Measurements from ENCODE around the gene MAP6. TPM values are rescaled to one million over a fixed set of nuclear protein-coding genes. Genes with fewer than 3 reads are reported as not detected.

Gene MAP6
- total RNA-seq, 2 donors from 2014 or later, result 0.14 TPM; not detected in 1

GRCh38 chr11:75562836-75563484 is 105.9 kb downstream of the MAP6 start:
- H3K27me3 Mint-ChIP-seq, result no peaks in the 10 kb centered on the region
- DNase-seq (ENCODE audit: low spot score), result no peak
- peak overlapping the region; percentile 99 for H3K4me3 Mint-ChIP-seq
- peak overlapping the region; percentile 93 to 97 for H3K27ac Mint-ChIP-seq
- ATAC-seq, result no peak
- no peaks in the 10 kb centered on the region for H3K36me3 Mint-ChIP-seq
- peaks cover 14 to 29% of the 10 kb centered on the region in 2 donors for H3K4me1 Mint-ChIP-seq (ENCODE audit: low read depth in 2 of 2)
- no peaks in the 10 kb centered on the region for H3K9me3 Mint-ChIP-seq

- Mint-ChIP-seq H3K27ac (peak within 1 kb of the TSS; percentile 93 to 97), H3K4me3 (peak within 1 kb of the TSS; percentile 99), H3K9me3 (no peaks in the 10 kb centered on the region), H3K4me1 (ENCODE audit: low read depth in 2 of 2) (peaks cover 14 to 29% of the 10 kb centered on the region in 2 donors), H3K36me3 (no peaks in the 10 kb centered on the region), H3K27me3 (peaks cover 0 to 3% of the 10 kb centered on the region in 2 donors)
- peak; percentile 83 for DNase-seq (ENCODE audit: low spot score)
- peak; percentile 88 to 90 for ATAC-seq
Observed at GRCh38 chr11:75562048-75562835, 106.6 kb downstream of the MAP6 start, which contains the start of gene SERPINH1. Gene SERPINH1, plus strand, starts transcription at chr11:75562253. Its CDS starts 4,097 bp downstream, at chr11:75566350.

- H3K9me3 Mint-ChIP-seq, result no peaks in the 10 kb centered on the region
- no peaks in the 10 kb centered on the region for H3K36me3 Mint-ChIP-seq
- H3K4me1 Mint-ChIP-seq (ENCODE audit: low read depth in 2 of 2), result peaks cover 14 to 29% of the 10 kb centered on the region in 2 donors
- H3K27me3 Mint-ChIP-seq, result peaks cover 3 to 6% of the 10 kb centered on the region in 2 donors
- peak; percentile 72 for DNase-seq (ENCODE audit: low spot score)
- H3K27ac Mint-ChIP-seq, result peak overlapping the region; percentile 93 to 97
- H3K4me3 Mint-ChIP-seq, result peak overlapping the region; percentile 99
- no peak for ATAC-seq
Observed at GRCh38 chr11:75561426-75562047, 107.3 kb downstream of the MAP6 start.

GRCh38 chr11:75560644-75561043 is 108.2 kb downstream of the MAP6 start:
- no peak for DNase-seq (ENCODE audit: low spot score)
- Mint-ChIP-seq H3K4me3 (peak overlapping the region; percentile 55), H3K4me1 (ENCODE audit: low read depth in 2 of 2) (peaks cover 14 to 24% of the 10 kb centered on the region in 2 donors), H3K27me3 (peaks cover 3 to 6% of the 10 kb centered on the region in 2 donors), H3K9me3 (no peaks in the 10 kb centered on the region), H3K36me3 (no peaks in the 10 kb centered on the region), H3K27ac (peak overlapping the region; percentile 93 to 97)
- no peak for ATAC-seq

GRCh38 chr11:75558939-75559843 is 109.6 kb downstream of the MAP6 start:
- no peak for DNase-seq (ENCODE audit: low spot score)
- H3K36me3 Mint-ChIP-seq, result no peaks in the 10 kb centered on the region
- H3K4me1 Mint-ChIP-seq (ENCODE audit: low read depth in 2 of 2), result peaks cover 14 to 21% of the 10 kb centered on the region in 2 donors
- H3K27me3 Mint-ChIP-seq, result peaks cover 6% of the 10 kb centered on the region in 2 donors
- no peak for ATAC-seq
- H3K27ac Mint-ChIP-seq, result no peak overlapping the region
- no peaks in the 10 kb centered on the region for H3K9me3 Mint-ChIP-seq
- no peak overlapping the region for H3K4me3 Mint-ChIP-seq

GRCh38 chr11:75557666-75558494 is 111.0 kb downstream of the MAP6 start:
- Mint-ChIP-seq H3K27ac (no peak overlapping the region), H3K4me1 (ENCODE audit: low read depth in 2 of 2) (peaks cover 8 to 14% of the 10 kb centered on the region in 2 donors), H3K36me3 (no peaks in the 10 kb centered on the region), H3K9me3 (no peaks in the 10 kb centered on the region), H3K27me3 (peaks cover 6% of the 10 kb centered on the region in 2 donors), H3K4me3 (no peak overlapping the region)
- ATAC-seq (no peak), DNase-seq (ENCODE audit: low spot score) (no peak)

GRCh38 chr11:75556275-75556674 is 112.6 kb downstream of the MAP6 start:
- ATAC-seq, result no peak
- H3K27ac Mint-ChIP-seq, result no peak overlapping the region
- H3K4me3 Mint-ChIP-seq, result no peak overlapping the region
- DNase-seq (ENCODE audit: low spot score), result no peak
- peaks cover 6% of the 10 kb centered on the region in 2 donors for H3K27me3 Mint-ChIP-seq
- no peaks in the 10 kb centered on the region for H3K9me3 Mint-ChIP-seq
- no peaks in the 10 kb centered on the region for H3K36me3 Mint-ChIP-seq
- H3K4me1 Mint-ChIP-seq (ENCODE audit: low read depth in 2 of 2), result peaks cover 0 to 3% of the 10 kb centered on the region in 2 donors

- Mint-ChIP-seq H3K4me3 (no peak overlapping the region), H3K27me3 (peaks cover 6% of the 10 kb centered on the region in 2 donors), H3K27ac (no peak overlapping the region), H3K9me3 (no peaks in the 10 kb centered on the region), H3K4me1 (ENCODE audit: low read depth in 2 of 2) (no peaks in the 10 kb centered on the region), H3K36me3 (no peaks in the 10 kb centered on the region)
- no peak for DNase-seq (ENCODE audit: low spot score)
- no peak for ATAC-seq
Observed at GRCh38 chr11:75555079-75555811, 113.6 kb downstream of the MAP6 start.

- DNase-seq (ENCODE audit: low spot score) (no peak), ATAC-seq (peak; percentile 27 to 46)
- no peak overlapping the region for H3K27ac Mint-ChIP-seq
- H3K4me1 Mint-ChIP-seq (ENCODE audit: low read depth in 2 of 2), result peaks cover 0 to 1% of the 10 kb centered on the region in 2 donors
- no peak overlapping the region for H3K4me3 Mint-ChIP-seq
- H3K27me3 Mint-ChIP-seq, result peaks cover 6% of the 10 kb centered on the region in 2 donors
- no peaks in the 10 kb centered on the region for H3K36me3 Mint-ChIP-seq
- no peaks in the 10 kb centered on the region for H3K9me3 Mint-ChIP-seq
Observed at GRCh38 chr11:75554258-75555022, 114.4 kb downstream of the MAP6 start.

GRCh38 chr11:75553889-75554257 is 115.0 kb downstream of the MAP6 start:
- Mint-ChIP-seq H3K27me3 (peaks cover 6% of the 10 kb centered on the region in 2 donors), H3K27ac (no peak overlapping the region), H3K36me3 (no peaks in the 10 kb centered on the region), H3K9me3 (no peaks in the 10 kb centered on the region), H3K4me3 (no peak overlapping the region), H3K4me1 (ENCODE audit: low read depth in 2 of 2) (peaks cover 0 to 6% of the 10 kb centered on the region in 2 donors)
- ATAC-seq, result no peak
- DNase-seq (ENCODE audit: low spot score), result no peak

- DNase-seq (ENCODE audit: low spot score), result no peak
- Mint-ChIP-seq H3K4me3 (no peak overlapping the region), H3K27me3 (peaks cover 6% of the 10 kb centered on the region in 2 donors), H3K36me3 (no peaks in the 10 kb centered on the region), H3K4me1 (ENCODE audit: low read depth in 2 of 2) (peaks cover 0 to 6% of the 10 kb centered on the region in 2 donors), H3K9me3 (no peaks in the 10 kb centered on the region), H3K27ac (no peak overlapping the region)
- no peak for ATAC-seq
Observed at GRCh38 chr11:75553182-75553581, 115.7 kb downstream of the MAP6 start.
